Measurements from ENCODE around the gene RNF220.

DNA sequence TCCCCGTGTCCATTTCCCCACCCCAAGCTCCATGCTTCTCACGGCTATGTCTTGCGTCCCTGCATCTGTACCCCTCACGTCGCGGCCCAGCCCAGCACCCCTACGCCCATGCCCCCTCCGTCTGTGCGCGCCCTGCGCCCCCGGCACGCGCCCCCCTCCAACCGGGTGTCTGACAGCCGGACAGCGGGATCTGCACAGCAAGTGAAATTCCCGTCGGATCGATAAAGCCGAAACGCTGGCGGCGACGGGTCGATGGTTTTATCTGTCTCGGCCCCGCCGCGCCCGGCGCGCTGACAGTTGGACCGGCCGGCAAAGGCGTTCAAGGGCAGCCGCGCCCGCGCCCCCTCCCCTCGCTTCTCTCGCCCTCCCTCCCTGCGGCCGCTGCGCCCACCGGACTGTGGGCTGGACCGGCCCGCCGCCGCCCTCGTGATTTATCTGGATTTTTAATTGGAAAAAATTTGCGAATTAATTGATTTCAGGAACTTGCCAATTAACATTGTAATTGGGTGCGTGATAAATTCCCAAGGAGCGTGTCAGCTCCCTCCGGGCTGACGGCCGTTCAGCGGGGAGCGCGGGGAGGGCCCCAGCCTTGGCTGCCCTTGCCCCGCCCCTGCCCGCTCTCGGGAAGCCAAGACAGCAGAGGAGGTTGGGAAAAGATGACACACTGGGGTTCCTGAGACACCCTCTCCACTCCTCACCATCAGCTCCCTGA lies 212.1 kb downstream of the RNF220 start:
- no peak for TF ChIP-seq EZH2 (IDR thresholded peaks at IDR 0.05; ENCODE audit: insufficient read depth, poor library complexity, severe bottlenecking)
- no peak for TF ChIP-seq EZH2phosphoT487 (IDR thresholded peaks at IDR 0.05; ENCODE audit: insufficient read depth, low read depth)
